NCI-H146 treated with DMSO at 0.1 percent for 48 hours (cell line): ENCODE results near the gene GALNT9.

Source experiments
- DNase-seq: peaks from one replicate; lab custom pipeline; 2025; ENCODE audit not compliant: unreplicated experiment; lab: John Stamatoyannopoulos, UW

GALNT9 gene

GRCh38 chr12:132282031-132282949, 47.1 kb downstream of the GALNT9 start:
- no peak for DNase-seq

- no peak for DNase-seq
Observed at GRCh38 chr12:132281038-132281437, 48.4 kb downstream of the GALNT9 start.

GRCh38 chr12:132280406-132280805, 49.0 kb downstream of the GALNT9 start:
- DNase-seq, result no peak

DNA sequence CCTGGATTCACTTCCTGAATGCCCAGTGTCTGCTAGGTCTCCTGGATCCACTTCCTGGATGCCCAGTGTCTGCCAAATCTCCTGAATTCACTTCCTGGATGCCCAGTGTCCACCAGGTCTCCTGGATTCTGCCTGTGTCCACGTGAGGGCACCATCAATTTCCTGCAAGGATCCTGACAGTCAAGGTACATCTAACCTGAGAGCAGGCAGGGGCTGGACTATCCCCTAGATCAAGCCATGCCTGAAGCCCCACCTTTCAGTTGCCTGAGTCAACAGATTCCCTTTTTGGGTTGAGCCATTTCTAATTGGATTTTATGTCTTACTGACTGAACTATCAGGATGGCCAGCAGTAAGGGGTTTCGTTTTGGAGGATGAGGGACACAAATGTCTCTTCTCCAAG, 49.5 kb downstream of the GALNT9 start:
- no peak for DNase-seq

GRCh38 chr12:132279184-132279889, 50.1 kb downstream of the GALNT9 start:
- no peak for DNase-seq

DNA sequence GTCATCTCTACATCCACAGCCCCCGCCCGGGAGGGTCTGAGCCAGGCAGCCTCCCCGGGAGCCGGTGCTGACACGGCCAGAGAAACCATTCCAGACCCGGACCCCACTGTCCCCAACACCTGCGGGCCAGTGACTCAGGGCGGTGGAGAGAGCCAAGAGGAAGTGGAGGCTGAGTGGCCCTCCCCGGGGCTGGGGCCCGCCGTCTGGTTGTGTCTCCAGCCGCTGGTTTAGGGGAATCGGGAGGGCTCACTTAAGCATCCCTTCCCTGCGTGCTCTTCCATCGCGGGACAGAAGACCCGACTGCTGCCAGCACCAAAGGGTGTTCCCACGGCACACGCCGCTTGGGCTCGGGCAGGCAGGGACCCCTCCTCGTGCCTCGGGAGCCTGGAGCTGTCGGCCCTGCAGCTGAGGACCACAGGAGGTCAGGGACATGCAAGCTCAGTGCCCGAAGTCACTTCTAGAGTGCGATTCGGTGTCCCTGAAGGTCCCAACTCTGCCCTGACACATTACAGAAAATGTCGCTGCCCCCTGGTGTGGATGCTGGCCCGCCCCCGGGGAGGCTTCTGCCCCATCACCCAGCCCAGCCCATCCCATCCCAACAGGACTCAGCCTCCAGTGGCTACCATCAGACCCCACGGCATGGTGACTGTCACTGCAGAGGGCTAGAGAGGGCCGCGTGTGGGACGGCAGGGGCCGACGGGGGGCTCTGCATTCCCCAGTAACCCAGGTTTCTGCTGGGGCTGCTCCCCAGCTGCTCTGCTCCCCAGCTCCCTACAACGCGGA, 50.8 kb downstream of the GALNT9 start:
- no peak for DNase-seq

DNA sequence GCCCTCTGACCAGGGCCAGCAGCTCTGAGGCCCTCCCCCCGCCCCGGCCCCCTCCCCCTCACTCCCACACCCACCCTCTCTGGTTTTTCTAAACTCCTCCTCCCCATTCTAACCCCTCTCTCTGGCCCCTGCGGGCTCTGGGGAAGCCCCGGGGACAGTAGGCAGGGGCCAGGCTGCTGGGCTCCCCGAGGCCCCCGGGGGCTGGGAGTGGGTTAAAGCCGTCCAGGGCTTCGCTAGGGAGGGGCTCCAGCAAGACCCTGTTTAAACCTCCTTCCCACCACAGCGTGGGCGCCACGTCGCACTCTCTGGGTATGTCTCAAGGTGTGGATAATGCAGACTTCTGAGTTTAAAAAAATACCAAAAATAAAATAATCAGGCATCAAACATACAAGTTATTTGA, 51.4 kb downstream of the GALNT9 start:
- no peak for DNase-seq

GRCh38 chr12:132277374-132277941, 51.9 kb downstream of the GALNT9 start:
- DNase-seq, result no peak

GRCh38 chr12:132276827-132277373, 52.5 kb downstream of the GALNT9 start:
- DNase-seq, result no peak

GRCh38 chr12:132276066-132276826, 53.1 kb downstream of the GALNT9 start:
- DNase-seq, result no peak

DNA sequence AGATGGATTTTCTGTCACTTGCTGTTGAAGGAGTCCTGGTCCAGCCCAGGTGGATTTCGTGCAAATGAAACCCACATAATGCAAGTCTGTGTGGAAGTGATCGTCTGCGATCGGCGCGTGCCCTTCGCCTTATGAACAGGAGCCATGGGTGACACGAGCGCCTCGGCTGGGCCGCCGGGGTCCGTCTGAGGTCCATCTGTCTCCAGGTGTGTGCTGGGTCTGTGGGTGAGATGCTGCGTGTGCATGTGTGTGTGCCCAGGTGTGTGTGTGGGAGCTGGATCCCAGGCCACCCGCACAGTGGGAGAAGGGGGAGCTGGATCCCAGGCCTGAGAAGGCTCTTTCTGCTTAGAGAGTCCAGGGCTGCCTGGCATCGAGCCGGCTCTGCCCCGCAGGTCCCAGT, 53.8 kb downstream of the GALNT9 start:
- DNase-seq, result no peak

DNA sequence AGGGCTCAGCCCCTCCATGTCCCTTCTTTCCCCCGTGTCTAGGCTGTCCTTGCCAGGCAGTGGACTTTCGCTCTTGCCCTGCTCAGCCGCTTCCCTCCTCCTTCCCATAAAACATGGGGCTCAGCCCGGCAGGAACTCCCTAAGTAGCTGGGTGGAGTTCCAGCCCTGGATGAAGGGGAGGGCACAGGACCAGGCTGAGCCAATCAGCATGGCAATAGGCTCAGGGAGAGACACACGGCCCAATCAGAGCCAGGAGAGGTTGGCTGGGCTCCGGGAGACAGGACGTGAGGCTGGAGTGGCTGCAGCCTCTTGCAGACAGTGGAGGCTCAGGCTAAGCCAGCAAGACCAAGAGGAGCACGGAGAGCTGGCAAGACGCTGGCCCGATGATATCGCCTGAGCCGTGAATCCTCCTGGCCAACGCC, 54.3 kb downstream of the GALNT9 start:
- DNase-seq, result no peak

GRCh38 chr12:132273992-132274334, 55.4 kb downstream of the GALNT9 start:
- no peak for DNase-seq

DNA sequence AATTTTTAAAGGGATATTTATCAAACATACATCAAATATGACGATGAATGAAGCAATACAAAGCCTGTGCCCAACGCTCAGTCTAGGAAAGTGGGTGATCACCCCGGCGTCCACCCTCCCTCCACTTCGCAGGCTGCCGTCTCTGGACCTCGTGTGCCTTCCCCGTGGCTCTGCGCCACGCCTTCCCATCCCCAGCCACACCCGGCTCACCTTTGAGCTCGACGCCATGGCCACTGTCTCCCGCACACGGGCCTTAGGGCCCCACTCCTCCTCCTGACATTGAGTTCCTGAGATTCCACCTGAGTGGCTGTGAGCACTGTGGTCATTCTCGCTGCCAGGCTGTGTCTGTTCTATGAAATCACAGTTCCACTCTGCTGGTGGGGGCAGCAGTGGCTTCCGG, 56.7 kb downstream of the GALNT9 start:
- DNase-seq, result no peak

- DNase-seq, result no peak
Observed at GRCh38 chr12:132271755-132272092, 57.7 kb downstream of the GALNT9 start.

- no peak for DNase-seq
Observed at GRCh38 chr12:132270969-132271754, 58.2 kb downstream of the GALNT9 start.

- no peak for DNase-seq
Observed at GRCh38 chr12:132270516-132270915, 58.9 kb downstream of the GALNT9 start.

DNA sequence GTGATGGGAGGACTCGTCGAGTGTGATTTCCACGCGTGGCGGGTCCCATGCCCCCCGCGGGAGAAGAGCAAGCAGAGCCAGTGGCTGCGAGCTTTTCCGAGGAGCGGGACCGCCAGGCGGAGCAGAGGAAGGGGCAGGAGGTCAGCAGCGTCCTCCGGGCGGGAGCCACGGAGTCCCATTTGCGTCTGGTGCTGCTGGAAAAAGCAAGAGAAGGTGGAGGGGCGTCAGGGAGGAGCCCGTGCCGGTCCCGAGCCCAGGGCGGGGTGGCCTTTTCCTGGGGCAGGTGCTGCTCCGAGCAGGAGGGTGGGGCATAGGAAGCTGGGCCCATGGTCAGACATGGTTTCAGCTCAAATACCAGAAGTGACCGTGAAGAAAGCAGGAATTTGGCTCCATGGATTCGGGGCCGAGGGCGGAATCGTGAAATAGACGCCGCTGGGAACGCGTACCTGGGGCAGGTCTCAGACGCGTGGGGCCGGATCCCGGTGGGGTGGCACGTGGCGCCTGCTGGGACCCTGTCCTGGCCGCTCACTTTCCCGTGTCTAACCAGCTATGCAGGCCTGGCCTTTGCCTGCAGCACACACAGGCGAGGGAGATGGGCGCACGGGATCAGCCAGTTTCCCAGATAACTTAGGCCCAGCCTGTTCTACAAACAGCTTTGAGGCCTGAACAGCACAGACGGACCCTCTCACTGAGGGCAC, 60.0 kb downstream of the GALNT9 start:
- no peak for DNase-seq

GRCh38 chr12:132268674-132269073, 60.7 kb downstream of the GALNT9 start:
- DNase-seq, result no peak
